SK-N-SH treated with all-trans-retinoic acid at 6 μM for 48 hours (cell line): ENCODE results near the gene PTGS1.

Source experiments
- ATAC-seq: fragments of 200-7000 bp; cut with Tn5 transposase; 3 replicates; pipeline ENCODE4 v1.9.1; 2020; ENCODE audit warnings: mild to moderate bottlenecking, moderate library complexity
- ARNTL ChIP-seq: fragments of 450-650 bp; formaldehyde crosslinking; IDR thresholded peaks from 2 replicates; pipeline ENCODE4 v1.5.0; 2020; ENCODE audit warnings: low read depth, mild to moderate bottlenecking, moderate library complexity, borderline replicate concordance
- BACH2 ChIP-seq: fragments of 250-450 bp; sonication (Bioruptor Pico); IDR thresholded peaks from 2 replicates; pipeline ENCODE4 v1.9.0; 2021; ENCODE audit warnings: mild to moderate bottlenecking, borderline replicate concordance
- CSDC2 ChIP-seq: fragments of 250-450 bp; sonication (Bioruptor Pico); IDR thresholded peaks from 2 replicates; pipeline ENCODE4 v1.5.0; 2020; ENCODE audit warnings: mild to moderate bottlenecking, moderate library complexity
- GLIS3 ChIP-seq: fragments of 250-450 bp; sonication (Bioruptor Pico); IDR thresholded peaks from 2 replicates; pipeline ENCODE4 v1.5.0; 2020; ENCODE audit warnings: mild to moderate bottlenecking, moderate library complexity
- ISL1 ChIP-seq: fragments of 250-450 bp; sonication (Bioruptor Pico); IDR thresholded peaks from 2 replicates; pipeline ENCODE4 v2.1.2; 2022; ENCODE audit warnings: mild to moderate bottlenecking, moderate library complexity
- OSR1 ChIP-seq: fragments of 250-450 bp; sonication (Bioruptor Pico); IDR thresholded peaks from 2 replicates; pipeline ENCODE4 v1.8.0; 2022; ENCODE audit warnings: moderate library complexity, mild to moderate bottlenecking, inconsistent platforms
- PPARA ChIP-seq: fragments of 250-450 bp; sonication (Bioruptor Pico); IDR thresholded peaks from 2 replicates; pipeline ENCODE4 v1.5.0; 2020; ENCODE audit warnings: mild to moderate bottlenecking, borderline replicate concordance
- RARB ChIP-seq: fragments of 250-450 bp; sonication (Bioruptor Pico); IDR thresholded peaks from 2 replicates; pipeline ENCODE4 v1.8.0; 2021; ENCODE audit warnings: mild to moderate bottlenecking, moderate library complexity
- SNAI2 ChIP-seq: fragments of 250-450 bp; sonication (Bioruptor Pico); IDR thresholded peaks from 2 replicates; pipeline ENCODE4 v1.5.0; 2020; ENCODE audit warnings: mild to moderate bottlenecking, moderate library complexity
- TCF4 ChIP-seq: fragments of 250-450 bp; sonication (Bioruptor Pico); IDR thresholded peaks from 2 replicates; pipeline ENCODE4 v1.8.0; 2021; ENCODE audit warnings: mild to moderate bottlenecking, moderate library complexity, borderline replicate concordance
- TOX ChIP-seq: fragments of 250-450 bp; sonication (Bioruptor Pico); IDR thresholded peaks from 2 replicates; pipeline ENCODE4 v1.8.0; 2021; ENCODE audit warnings: mild to moderate bottlenecking, moderate library complexity, borderline replicate concordance
- ZC3H10 ChIP-seq: fragments of 250-450 bp; sonication (Bioruptor Pico); IDR thresholded peaks from 2 replicates; pipeline ENCODE4 v1.5.1; 2021; ENCODE audit warnings: mild to moderate bottlenecking, moderate library complexity
- ZFP30 ChIP-seq: fragments of 450-650 bp; formaldehyde crosslinking; IDR thresholded peaks from 2 replicates; pipeline ENCODE4 v1.5.0; 2022; ENCODE audit warnings: mild to moderate bottlenecking, moderate library complexity
- ZNF565 ChIP-seq: fragments of 450-650 bp; formaldehyde crosslinking; conservative IDR thresholded peaks from 2 replicates; pipeline ENCODE4 v1.5.0; 2020; ENCODE audit warnings: low read depth, mild to moderate bottlenecking, moderate library complexity
- ZNF70 ChIP-seq: fragments of 450-650 bp; formaldehyde crosslinking; IDR thresholded peaks from 2 replicates; pipeline ENCODE4 v1.5.0; 2020; ENCODE audit warnings: mild to moderate bottlenecking, moderate library complexity
- ZNF8 ChIP-seq: fragments of 450-650 bp; formaldehyde crosslinking; IDR thresholded peaks from 2 replicates; pipeline ENCODE4 v1.5.0; 2020; ENCODE audit warnings: mild to moderate bottlenecking, moderate library complexity
- TF ChIP-seq, protein P1 (sequence below): fragments of 250-450 bp; sonication (Bioruptor Pico); IDR thresholded peaks from 2 replicates; pipeline ENCODE4 v1.8.0; 2021; ENCODE audit warnings: low read depth, mild to moderate bottlenecking, moderate library complexity, borderline replicate concordance
- TF ChIP-seq, protein P2 (sequence below): fragments of 250-450 bp; sonication (Bioruptor Pico); IDR thresholded peaks from 2 replicates; pipeline ENCODE4 v1.5.1; 2021; ENCODE audit warnings: mild to moderate bottlenecking, moderate library complexity
- TF ChIP-seq, protein P3 (sequence below): fragments of 250-450 bp; sonication (Bioruptor Pico); IDR thresholded peaks from 2 replicates; pipeline ENCODE4 v1.5.0; 2020; ENCODE audit warnings: mild to moderate bottlenecking, moderate library complexity
- TF ChIP-seq, protein P4 (sequence below): fragments of 250-450 bp; sonication (Bioruptor Pico); IDR thresholded peaks from 2 replicates; pipeline ENCODE4 v1.8.0; 2020; ENCODE audit warnings: mild to moderate bottlenecking, moderate library complexity, borderline replicate concordance

PTGS1 gene

DNA sequence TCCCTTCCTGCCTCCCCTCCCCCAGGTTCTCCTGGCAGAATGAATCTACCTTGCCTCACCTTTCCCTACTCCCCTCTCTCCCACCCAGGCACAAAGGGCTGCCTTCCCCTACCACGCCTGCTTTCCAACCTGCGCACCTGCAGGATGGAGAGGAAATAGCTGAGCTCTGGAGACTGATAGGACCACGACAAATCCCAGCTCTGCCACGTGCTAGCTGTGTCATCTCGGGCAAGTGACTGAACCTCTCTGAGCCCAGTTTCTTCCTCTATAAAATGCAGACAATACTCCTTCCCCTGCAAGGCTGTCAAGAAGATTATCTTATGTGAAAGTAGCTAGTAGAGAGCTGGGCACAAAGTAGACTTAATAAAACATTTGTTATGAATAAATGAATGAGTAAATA, 31.2 kb upstream of the PTGS1 start:
- ATAC-seq, result no peak
- no peak for TF ChIP-seq ZNF8 (CRISPR knock-in tag)
- TF ChIP-seq, protein P1, sequence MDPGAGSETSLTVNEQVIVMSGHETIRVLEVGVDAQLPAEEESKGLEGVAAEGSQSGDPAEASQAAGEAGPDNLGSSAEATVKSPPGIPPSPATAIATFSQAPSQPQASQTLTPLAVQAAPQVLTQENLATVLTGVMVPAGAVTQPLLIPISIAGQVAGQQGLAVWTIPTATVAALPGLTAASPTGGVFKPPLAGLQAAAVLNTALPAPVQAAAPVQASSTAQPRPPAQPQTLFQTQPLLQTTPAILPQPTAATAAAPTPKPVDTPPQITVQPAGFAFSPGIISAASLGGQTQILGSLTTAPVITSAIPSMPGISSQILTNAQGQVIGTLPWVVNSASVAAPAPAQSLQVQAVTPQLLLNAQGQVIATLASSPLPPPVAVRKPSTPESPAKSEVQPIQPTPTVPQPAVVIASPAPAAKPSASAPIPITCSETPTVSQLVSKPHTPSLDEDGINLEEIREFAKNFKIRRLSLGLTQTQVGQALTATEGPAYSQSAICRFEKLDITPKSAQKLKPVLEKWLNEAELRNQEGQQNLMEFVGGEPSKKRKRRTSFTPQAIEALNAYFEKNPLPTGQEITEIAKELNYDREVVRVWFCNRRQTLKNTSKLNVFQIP, result no peak

DNA sequence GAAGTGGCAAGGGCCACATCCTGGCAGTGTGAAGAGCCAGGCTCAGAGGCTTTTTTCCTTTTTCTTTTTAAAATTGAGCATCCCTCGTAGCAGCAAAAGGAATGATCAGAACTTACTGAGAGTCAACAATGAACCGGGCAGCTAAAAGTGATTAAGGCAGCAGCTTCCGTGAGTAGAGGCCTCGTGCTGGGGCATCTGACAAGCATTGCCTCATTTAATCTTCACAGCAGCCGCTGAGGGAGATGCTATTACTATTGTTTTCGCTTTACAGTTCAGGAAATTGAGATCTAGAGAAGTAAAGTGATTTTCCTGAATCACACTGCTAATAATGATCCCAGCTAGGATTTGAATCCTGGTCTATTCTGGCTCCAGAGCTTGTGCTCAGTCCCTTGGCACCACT, 30.7 kb upstream of the PTGS1 start:
- no peak for ATAC-seq
- TF ChIP-seq SNAI2 (CRISPR knock-in tag) (no peak), ZC3H10 (CRISPR knock-in tag) (no peak), BACH2 (CRISPR knock-in tag) (no peak), ZNF70 (CRISPR knock-in tag) (no peak), GLIS3 (CRISPR knock-in tag) (no peak), ISL1 (no peak)
- TF ChIP-seq, protein P2, sequence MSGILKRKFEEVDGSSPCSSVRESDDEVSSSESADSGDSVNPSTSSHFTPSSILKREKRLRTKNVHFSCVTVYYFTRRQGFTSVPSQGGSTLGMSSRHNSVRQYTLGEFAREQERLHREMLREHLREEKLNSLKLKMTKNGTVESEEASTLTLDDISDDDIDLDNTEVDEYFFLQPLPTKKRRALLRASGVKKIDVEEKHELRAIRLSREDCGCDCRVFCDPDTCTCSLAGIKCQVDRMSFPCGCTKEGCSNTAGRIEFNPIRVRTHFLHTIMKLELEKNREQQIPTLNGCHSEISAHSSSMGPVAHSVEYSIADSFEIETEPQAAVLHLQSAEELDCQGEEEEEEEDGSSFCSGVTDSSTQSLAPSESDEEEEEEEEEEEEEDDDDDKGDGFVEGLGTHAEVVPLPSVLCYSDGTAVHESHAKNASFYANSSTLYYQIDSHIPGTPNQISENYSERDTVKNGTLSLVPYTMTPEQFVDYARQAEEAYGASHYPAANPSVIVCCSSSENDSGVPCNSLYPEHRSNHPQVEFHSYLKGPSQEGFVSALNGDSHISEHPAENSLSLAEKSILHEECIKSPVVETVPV (CRISPR knock-in tag), result no peak
- TF ChIP-seq, all 23 proteins: peak for 0

DNA sequence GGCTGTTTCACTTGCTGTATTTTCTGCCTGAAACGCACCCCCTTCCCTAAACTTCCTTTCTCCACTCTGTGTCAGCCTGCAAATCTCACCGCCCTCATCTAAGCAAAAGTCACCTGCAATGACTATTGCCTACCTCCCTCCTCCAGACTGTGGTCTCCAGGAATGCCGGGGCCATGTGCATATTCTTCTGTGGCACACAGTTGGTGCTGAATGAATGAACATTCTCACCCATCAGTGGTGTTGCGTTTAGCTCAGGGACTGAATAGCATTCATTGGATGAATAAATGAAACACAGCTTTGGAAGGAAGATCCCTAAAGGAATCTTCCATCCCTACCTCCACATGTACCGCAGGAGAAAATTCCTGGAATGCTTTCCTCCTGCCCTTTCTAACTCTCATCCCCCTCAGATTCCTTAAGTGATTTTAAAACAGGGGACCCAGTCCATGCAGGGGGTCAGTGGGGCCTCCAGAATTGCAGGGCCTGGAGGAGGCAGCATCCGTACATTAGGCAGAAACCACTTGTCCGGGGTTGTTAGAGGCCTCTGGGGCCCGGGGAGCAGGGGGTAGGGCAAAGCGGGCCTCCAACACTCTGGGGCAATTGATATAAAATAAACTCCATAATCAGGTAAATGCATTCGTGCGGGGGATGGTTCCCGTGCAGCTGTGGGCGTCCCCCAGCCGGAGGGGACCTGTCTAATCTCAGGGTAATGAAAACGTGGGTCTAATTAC, 28.3 kb upstream of the PTGS1 start:
- TF ChIP-seq ZC3H10 (CRISPR knock-in tag) (no peak), ISL1 (no peak), ZNF8 (CRISPR knock-in tag) (no peak), BACH2 (CRISPR knock-in tag) (no peak), TOX (no peak), RARB (CRISPR knock-in tag) (no peak), PPARA (CRISPR knock-in tag) (no peak), ZNF70 (CRISPR knock-in tag) (no peak), ZNF565 (no peak), CSDC2 (CRISPR knock-in tag) (no peak), SNAI2 (CRISPR knock-in tag) (no peak), ARNTL (CRISPR knock-in tag) (no peak), ZFP30 (no peak), TCF4 (CRISPR knock-in tag) (no peak), GLIS3 (CRISPR knock-in tag) (no peak), OSR1 (CRISPR knock-in tag) (no peak)
- TF ChIP-seq, protein P3, sequence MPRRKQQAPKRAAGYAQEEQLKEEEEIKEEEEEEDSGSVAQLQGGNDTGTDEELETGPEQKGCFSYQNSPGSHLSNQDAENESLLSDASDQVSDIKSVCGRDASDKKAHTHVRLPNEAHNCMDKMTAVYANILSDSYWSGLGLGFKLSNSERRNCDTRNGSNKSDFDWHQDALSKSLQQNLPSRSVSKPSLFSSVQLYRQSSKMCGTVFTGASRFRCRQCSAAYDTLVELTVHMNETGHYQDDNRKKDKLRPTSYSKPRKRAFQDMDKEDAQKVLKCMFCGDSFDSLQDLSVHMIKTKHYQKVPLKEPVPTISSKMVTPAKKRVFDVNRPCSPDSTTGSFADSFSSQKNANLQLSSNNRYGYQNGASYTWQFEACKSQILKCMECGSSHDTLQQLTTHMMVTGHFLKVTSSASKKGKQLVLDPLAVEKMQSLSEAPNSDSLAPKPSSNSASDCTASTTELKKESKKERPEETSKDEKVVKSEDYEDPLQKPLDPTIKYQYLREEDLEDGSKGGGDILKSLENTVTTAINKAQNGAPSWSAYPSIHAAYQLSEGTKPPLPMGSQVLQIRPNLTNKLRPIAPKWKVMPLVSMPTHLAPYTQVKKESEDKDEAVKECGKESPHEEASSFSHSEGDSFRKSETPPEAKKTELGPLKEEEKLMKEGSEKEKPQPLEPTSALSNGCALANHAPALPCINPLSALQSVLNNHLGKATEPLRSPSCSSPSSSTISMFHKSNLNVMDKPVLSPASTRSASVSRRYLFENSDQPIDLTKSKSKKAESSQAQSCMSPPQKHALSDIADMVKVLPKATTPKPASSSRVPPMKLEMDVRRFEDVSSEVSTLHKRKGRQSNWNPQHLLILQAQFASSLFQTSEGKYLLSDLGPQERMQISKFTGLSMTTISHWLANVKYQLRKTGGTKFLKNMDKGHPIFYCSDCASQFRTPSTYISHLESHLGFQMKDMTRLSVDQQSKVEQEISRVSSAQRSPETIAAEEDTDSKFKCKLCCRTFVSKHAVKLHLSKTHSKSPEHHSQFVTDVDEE (CRISPR knock-in tag), result no peak
- TF ChIP-seq, protein P4, sequence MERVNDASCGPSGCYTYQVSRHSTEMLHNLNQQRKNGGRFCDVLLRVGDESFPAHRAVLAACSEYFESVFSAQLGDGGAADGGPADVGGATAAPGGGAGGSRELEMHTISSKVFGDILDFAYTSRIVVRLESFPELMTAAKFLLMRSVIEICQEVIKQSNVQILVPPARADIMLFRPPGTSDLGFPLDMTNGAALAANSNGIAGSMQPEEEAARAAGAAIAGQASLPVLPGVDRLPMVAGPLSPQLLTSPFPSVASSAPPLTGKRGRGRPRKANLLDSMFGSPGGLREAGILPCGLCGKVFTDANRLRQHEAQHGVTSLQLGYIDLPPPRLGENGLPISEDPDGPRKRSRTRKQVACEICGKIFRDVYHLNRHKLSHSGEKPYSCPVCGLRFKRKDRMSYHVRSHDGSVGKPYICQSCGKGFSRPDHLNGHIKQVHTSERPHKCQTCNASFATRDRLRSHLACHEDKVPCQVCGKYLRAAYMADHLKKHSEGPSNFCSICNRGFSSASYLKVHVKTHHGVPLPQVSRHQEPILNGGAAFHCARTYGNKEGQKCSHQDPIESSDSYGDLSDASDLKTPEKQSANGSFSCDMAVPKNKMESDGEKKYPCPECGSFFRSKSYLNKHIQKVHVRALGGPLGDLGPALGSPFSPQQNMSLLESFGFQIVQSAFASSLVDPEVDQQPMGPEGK (CRISPR knock-in tag), result no peak
- TF ChIP-seq, protein P2 (CRISPR knock-in tag), result no peak
- no peak for ATAC-seq
